Lung (tissue), 12 donors: ENCODE results near the gene HINT1. TPM values are rescaled to one million over a fixed set of nuclear protein-coding genes. Genes with fewer than 3 reads are reported as not detected.

Source experiments
- ATAC-seq: fragments of 200-7000 bp; cut with Tn5 transposase; one replicate; pipeline ENCODE4 v1.9.1; 2020; ENCODE audit warnings: moderate number of reproducible peaks; ENCODE audit not compliant: insufficient read depth, low FRiP score
- DNase-seq, 3 donors: peaks; one replicate each; pipeline ENCODE4 v3.0.0-alpha.2; 2013 to 2017
- H3K27ac ChIP-seq, 2 donors: one replicate each; pipeline ENCODE4 v1.5.1; 2013; ENCODE audit warnings: mild to moderate bottlenecking in 2 of 2, moderate library complexity in 2 of 2, control low read depth in 1 of 2, inconsistent platforms in 1 of 2, low read depth in 1 of 2, low read length in 1 of 2
- H3K27me3 ChIP-seq, 3 donors: one replicate each; pipeline ENCODE4 v1.5.1; 2013; ENCODE audit warnings: low read length in 2 of 3; ENCODE audit not compliant: control insufficient read depth in 3 of 3, insufficient read depth in 3 of 3
- H3K36me3 ChIP-seq, 4 donors: one replicate each; pipeline ENCODE4 v1.5.1; 2013; ENCODE audit warnings: low read length in 4 of 4, mild to moderate bottlenecking in 1 of 4, moderate library complexity in 1 of 4; ENCODE audit not compliant: control insufficient read depth in 4 of 4, insufficient read depth in 4 of 4
- H3K4me1 ChIP-seq, 5 donors: one replicate each; pipeline ENCODE4 v1.5.1; 2013; ENCODE audit warnings: low read length in 5 of 5, mild to moderate bottlenecking in 2 of 5, moderate library complexity in 1 of 5; ENCODE audit not compliant: control insufficient read depth in 5 of 5, insufficient read depth in 5 of 5
- H3K4me3 ChIP-seq: one replicate; pipeline ENCODE4 v1.5.1; 2013; ENCODE audit warnings: mild to moderate bottlenecking, control low read depth, moderate library complexity
- H3K9ac ChIP-seq, 2 donors: one replicate each; pipeline ENCODE4 v1.5.1; 2013; ENCODE audit warnings: low read length in 2 of 2, control low read depth in 1 of 2; ENCODE audit not compliant: insufficient read depth in 1 of 2
- H3K9me3 ChIP-seq, 4 donors: one replicate each; pipeline ENCODE4 v1.5.1; 2013; ENCODE audit warnings: low read length in 3 of 4, mild to moderate bottlenecking in 1 of 4, moderate library complexity in 1 of 4; ENCODE audit not compliant: control insufficient read depth in 4 of 4, insufficient read depth in 3 of 4
- CTCF ChIP-seq: IDR thresholded peaks from 2 replicates; pipeline ENCODE4 v1.5.1; 2012; ENCODE audit warnings: mild to moderate bottlenecking; ENCODE audit errors: control extremely low read depth, extremely low read depth
- WGBS, 2 donors: extraction: QIAGEN DNeasy Blood & Tissue Kit; methylation state at CpG; one replicate each; pipeline ENCODE4 v1.1.7; 2013; 5-methylcytosine and 5-hydroxymethylcytosine counted together
- polyA plus RNA-seq, 2 donors: library from polyadenylated mRNA; stranded (reverse); fragments of 200-250 nt; gene quantifications; one replicate each; pipeline ENCODE4 v1.2.1, GENCODE V29; 2013
- total RNA-seq, 2 donors: library from RNA; depleted of rRNA in 1 of 2; stranded (reverse); fragments of >200 nt in 1 of 2; gene quantifications; one replicate each; pipeline ENCODE4 v1.2.1, GENCODE V29; 2014 to 2021
- donor health status: control.
- donor health status: control.
- donor health status: Bipolar disorder and iron deficiency.
- donor health status: healthy.
- donor health status: DM: yes; HTN: yes; CAD: no.

The HINT1 gene
- total and polyA plus RNA-seq, 4 donors, result 125 to 259 (median 182) TPM

GRCh38 chr5:131206772-131207171, 41.7 kb upstream of the HINT1 start:
- no peaks in the 10 kb centered on the region for H3K4me1 ChIP-seq
- H3K27ac ChIP-seq, result no peak overlapping the region
- no peak for ATAC-seq
- H3K9ac ChIP-seq, result no peak overlapping the region
- 61 to 69% methylated on average over 1 of the region's 1 CpG for WGBS, 2 donors
- DNase-seq, result peak in 2 of 3 donors; percentile 15 to 16
- H3K4me3 ChIP-seq, result no peak overlapping the region
- TF ChIP-seq CTCF, result no peak
- H3K36me3 ChIP-seq, result no peaks in the 10 kb centered on the region
- no peaks in the 10 kb centered on the region for H3K27me3 ChIP-seq
- H3K9me3 ChIP-seq, result no peaks in the 10 kb centered on the region

GRCh38 chr5:131206061-131206460, 41.0 kb upstream of the HINT1 start:
- H3K9ac ChIP-seq, result no peak overlapping the region
- H3K9me3 ChIP-seq, result no peaks in the 10 kb centered on the region
- DNase-seq (no peak), ATAC-seq (no peak)
- H3K36me3 ChIP-seq, result no peaks in the 10 kb centered on the region
- no peak for TF ChIP-seq CTCF
- WGBS, 2 donors, result 88 to 99% methylated on average over 2 of the region's 2 CpGs
- H3K4me3 ChIP-seq, result no peak overlapping the region
- no peaks in the 10 kb centered on the region for H3K27me3 ChIP-seq
- H3K27ac ChIP-seq, result no peak overlapping the region
- no peaks in the 10 kb centered on the region for H3K4me1 ChIP-seq

- no peaks in the 10 kb centered on the region for H3K27me3 ChIP-seq
- H3K27ac ChIP-seq, result no peak overlapping the region
- H3K36me3 ChIP-seq, result no peaks in the 10 kb centered on the region
- TF ChIP-seq CTCF, result no peak
- ATAC-seq (no peak), DNase-seq (no peak)
- 91 to 94% methylated on average over 2 of the region's 2 CpGs for WGBS, 2 donors
- no peak overlapping the region for H3K9ac ChIP-seq
- no peak overlapping the region for H3K4me3 ChIP-seq
- no peaks in the 10 kb centered on the region for H3K4me1 ChIP-seq
- H3K9me3 ChIP-seq, result no peaks in the 10 kb centered on the region
Observed at GRCh38 chr5:131204964-131205363, 39.9 kb upstream of the HINT1 start.

- Histone ChIP-seq H3K9me3 (no peaks in the 10 kb centered on the region), H3K4me1 (no peaks in the 10 kb centered on the region), H3K36me3 (no peaks in the 10 kb centered on the region), H3K9ac (no peak overlapping the region), H3K27me3 (no peaks in the 10 kb centered on the region), H3K4me3 (no peak overlapping the region), H3K27ac (no peak overlapping the region)
- DNase-seq (no peak), ATAC-seq (no peak)
- TF ChIP-seq CTCF, result no peak
- 95 to 96% methylated on average over 3 of the region's 3 CpGs for WGBS, 2 donors
Observed at GRCh38 chr5:131200560-131200959, 35.5 kb upstream of the HINT1 start.
